Lung (tissue), 12 donors: ENCODE measurements around the gene PCGF3. TPM values are rescaled to one million over a fixed set of nuclear protein-coding genes. Genes with fewer than 3 reads are reported as not detected.
"Not testable (repeated sequence)": the region's sequence is repeated elsewhere in the genome, so short reads cannot be mapped to it uniquely, and the experiment has no call there.

Source experiments
- ATAC-seq: fragments of 200-7000 bp; cut with Tn5 transposase; one replicate; pipeline ENCODE4 v1.9.1; 2020; ENCODE audit warnings: moderate number of reproducible peaks; ENCODE audit not compliant: insufficient read depth, low FRiP score
- DNase-seq, 3 donors: peaks; one replicate each; pipeline ENCODE4 v3.0.0-alpha.2; 2013 to 2017
- H3K27ac ChIP-seq, 2 donors: one replicate each; pipeline ENCODE4 v1.5.1; 2013; ENCODE audit warnings: mild to moderate bottlenecking in 2 of 2, moderate library complexity in 2 of 2, control low read depth in 1 of 2, inconsistent platforms in 1 of 2, low read depth in 1 of 2, low read length in 1 of 2
- H3K27me3 ChIP-seq, 3 donors: one replicate each; pipeline ENCODE4 v1.5.1; 2013; ENCODE audit warnings: low read length in 2 of 3; ENCODE audit not compliant: control insufficient read depth in 3 of 3, insufficient read depth in 3 of 3
- H3K36me3 ChIP-seq, 4 donors: one replicate each; pipeline ENCODE4 v1.5.1; 2013; ENCODE audit warnings: low read length in 4 of 4, mild to moderate bottlenecking in 1 of 4, moderate library complexity in 1 of 4; ENCODE audit not compliant: control insufficient read depth in 4 of 4, insufficient read depth in 4 of 4
- H3K4me1 ChIP-seq, 5 donors: one replicate each; pipeline ENCODE4 v1.5.1; 2013; ENCODE audit warnings: low read length in 5 of 5, mild to moderate bottlenecking in 2 of 5, moderate library complexity in 1 of 5; ENCODE audit not compliant: control insufficient read depth in 5 of 5, insufficient read depth in 5 of 5
- H3K4me3 ChIP-seq: one replicate; pipeline ENCODE4 v1.5.1; 2013; ENCODE audit warnings: mild to moderate bottlenecking, control low read depth, moderate library complexity
- H3K9ac ChIP-seq, 2 donors: one replicate each; pipeline ENCODE4 v1.5.1; 2013; ENCODE audit warnings: low read length in 2 of 2, control low read depth in 1 of 2; ENCODE audit not compliant: insufficient read depth in 1 of 2
- H3K9me3 ChIP-seq, 4 donors: one replicate each; pipeline ENCODE4 v1.5.1; 2013; ENCODE audit warnings: low read length in 3 of 4, mild to moderate bottlenecking in 1 of 4, moderate library complexity in 1 of 4; ENCODE audit not compliant: control insufficient read depth in 4 of 4, insufficient read depth in 3 of 4
- CTCF ChIP-seq: IDR thresholded peaks from 2 replicates; pipeline ENCODE4 v1.5.1; 2012; ENCODE audit warnings: mild to moderate bottlenecking; ENCODE audit errors: control extremely low read depth, extremely low read depth
- WGBS, 2 donors: extraction: QIAGEN DNeasy Blood & Tissue Kit; methylation state at CpG; one replicate each; pipeline ENCODE4 v1.1.7; 2013; 5-methylcytosine and 5-hydroxymethylcytosine counted together
- polyA plus RNA-seq, 2 donors: library from polyadenylated mRNA; stranded (reverse); fragments of 200-250 nt; gene quantifications; one replicate each; pipeline ENCODE4 v1.2.1, GENCODE V29; 2013
- total RNA-seq, 2 donors: library from RNA; depleted of rRNA in 1 of 2; stranded (reverse); fragments of >200 nt in 1 of 2; gene quantifications; one replicate each; pipeline ENCODE4 v1.2.1, GENCODE V29; 2014 to 2021
- donor health status: control.
- donor health status: control.
- donor health status: Bipolar disorder and iron deficiency.
- donor health status: healthy.
- donor health status: DM: yes; HTN: yes; CAD: no.

Gene PCGF3
- total and polyA plus RNA-seq, 4 donors = 29.3 to 66.8 (median 43.3) TPM

GRCh38 chr4:803884-804283 lies 98.3 kb downstream of the PCGF3 start:
- no peak for DNase-seq
- Histone ChIP-seq H3K9ac (no peak overlapping the region), H3K9me3 (peaks cover 0 to 7% (median 2%) of the 10 kb centered on the region in 4 donors), H3K27ac (no peak overlapping the region), H3K36me3 (no peaks in the 10 kb centered on the region), H3K4me1 (peaks cover 0 to 10% (median 5%) of the 10 kb centered on the region in 5 donors), H3K4me3 (no peak overlapping the region), H3K27me3 (no peaks in the 10 kb centered on the region)
- no peak for TF ChIP-seq CTCF
- ATAC-seq = no peak
- WGBS, 2 donors = 93 to 96% methylated on average over 13 of the region's 13 CpGs

- Histone ChIP-seq H3K27me3 (no peaks in the 10 kb centered on the region), H3K36me3 (no peaks in the 10 kb centered on the region), H3K4me3 (no peak overlapping the region), H3K9ac (no peak overlapping the region), H3K4me1 (peaks cover 0 to 16% (median 5%) of the 10 kb centered on the region in 5 donors), H3K9me3 (peaks cover 0 to 7% (median 2%) of the 10 kb centered on the region in 4 donors), H3K27ac (no peak overlapping the region)
- ATAC-seq (no peak), DNase-seq (no peak)
- 74 to 87% methylated on average over 44 of the region's 44 CpGs for WGBS, 2 donors
- no peak for TF ChIP-seq CTCF
Measured at GRCh38 chr4:804804-805203, 99.2 kb downstream of the PCGF3 start.

DNA sequence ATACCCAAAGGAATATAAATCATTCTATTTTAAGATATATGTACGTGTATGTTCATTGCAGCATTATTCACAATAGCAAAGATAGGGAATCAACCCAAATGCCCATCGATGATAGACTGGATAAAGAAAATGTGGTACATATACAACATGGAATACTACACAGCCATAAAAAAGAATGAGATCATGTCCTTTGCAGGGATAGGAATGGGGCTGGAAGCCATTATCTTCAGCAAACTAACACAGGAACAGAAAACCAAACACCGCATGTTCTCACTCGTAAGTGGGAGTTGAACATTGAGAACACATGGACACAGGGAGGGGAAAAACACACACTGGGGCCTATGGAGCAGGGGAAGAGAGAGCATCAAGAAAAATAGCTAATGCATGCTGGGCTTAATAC lies 101.3 kb downstream of the PCGF3 start:
- not testable (repeated sequence) for H3K9ac ChIP-seq, H3K9me3 ChIP-seq, DNase-seq, ATAC-seq, H3K4me3 ChIP-seq, H3K27me3 ChIP-seq, H3K36me3 ChIP-seq, H3K27ac ChIP-seq
- 91 to 92% methylated on average over 4 of the region's 4 CpGs for WGBS, 2 donors
- H3K4me1 ChIP-seq = peaks cover 0 to 16% (median 5%) of the 10 kb centered on the region in 5 donors

GRCh38 chr4:807792-808191 lies 102.2 kb downstream of the PCGF3 start:
- no peak overlapping the region for H3K9ac ChIP-seq
- TF ChIP-seq CTCF = no peak
- no peak overlapping the region for H3K4me3 ChIP-seq
- H3K36me3 ChIP-seq = no peaks in the 10 kb centered on the region
- H3K4me1 ChIP-seq = peaks cover 0 to 16% (median 5%) of the 10 kb centered on the region in 5 donors
- 82 to 88% methylated on average over 5 of the region's 5 CpGs for WGBS, 2 donors
- H3K9me3 ChIP-seq = peaks cover 0 to 4% (median 2%) of the 10 kb centered on the region in 4 donors
- H3K27me3 ChIP-seq = peaks cover 0 to 11% (median 0%) of the 10 kb centered on the region in 3 donors
- DNase-seq (no peak), ATAC-seq (no peak)
- no peak overlapping the region for H3K27ac ChIP-seq
